HS-5 (cell line): ENCODE measurements around the gene HGS.
"Not testable (repeated sequence)": the region's sequence is repeated elsewhere in the genome, so short reads cannot be mapped to it uniquely, and the experiment has no call there.

Source experiments
- DNase-seq: peaks from one replicate; pipeline ENCODE4 v3.0.0-alpha.2; 2012; ENCODE audit warnings: low read depth

Gene HGS

GRCh38 chr17:81717049-81717765 is 33.4 kb downstream of the HGS start:
- no peak for DNase-seq

GRCh38 chr17:81717766-81718089 is 33.9 kb downstream of the HGS start:
- DNase-seq, result no peak

- DNase-seq, result no peak
Measured at GRCh38 chr17:81719410-81720266, 35.8 kb downstream of the HGS start.

- no peak for DNase-seq
Measured at GRCh38 chr17:81720267-81721071, 36.7 kb downstream of the HGS start.

GRCh38 chr17:81722184-81723120 is 38.6 kb downstream of the HGS start:
- DNase-seq, result no peak

- no peak for DNase-seq
Measured at GRCh38 chr17:81723651-81724209, 39.9 kb downstream of the HGS start.

GRCh38 chr17:81725439-81725838 is 41.6 kb downstream of the HGS start:
- no peak for DNase-seq

- DNase-seq, result no peak
Measured at GRCh38 chr17:81726004-81726403, 42.2 kb downstream of the HGS start.

- DNase-seq, result no peak
Measured at GRCh38 chr17:81727324-81728031, 43.7 kb downstream of the HGS start.

- DNase-seq, result peak; percentile 19
Measured at GRCh38 chr17:81733507-81734404, 49.9 kb downstream of the HGS start.

- no peak for DNase-seq
Measured at GRCh38 chr17:81734405-81735263, 50.8 kb downstream of the HGS start.

GRCh38 chr17:81735264-81736102 is 51.7 kb downstream of the HGS start:
- peak; percentile 57 for DNase-seq

GRCh38 chr17:81737947-81738800 is 54.4 kb downstream of the HGS start:
- DNase-seq, result no peak

- no peak for DNase-seq
Measured at GRCh38 chr17:81738801-81739393, 55.1 kb downstream of the HGS start.

- not testable (repeated sequence) for DNase-seq
Measured at GRCh38 chr17:81739593-81739992, 55.8 kb downstream of the HGS start.

- DNase-seq, result no peak
Measured at GRCh38 chr17:81740395-81740961, 56.7 kb downstream of the HGS start.
